OCI-LY3 (cell line): ENCODE data around the gene BLM.

Experiments
- H2AFZ ChIP-seq: fragments of 200-600, 300-600 bp; shearing (Covaris generic); 2 replicates; pipeline ENCODE4 v1.6.0; 2014; ENCODE audit warnings: antibody characterized with exemption, low read depth, low read length
- H3K27ac ChIP-seq: fragments of 200-600, 300-600 bp; sonication (generic); 2 replicates; pipeline ENCODE4 v1.5.1; 2014; ENCODE audit warnings: mild to moderate bottlenecking, low read length, moderate library complexity, mixed read lengths
- H3K27me3 ChIP-seq: fragments of 200-600, 300-600 bp; sonication (generic); 2 replicates; pipeline ENCODE4 v1.6.1; 2014; ENCODE audit warnings: low read depth, low read length, mixed read lengths
- H3K36me3 ChIP-seq: fragments of 200-600, 300-600 bp; sonication (generic); replicated peaks from 2 replicates; pipeline ENCODE3; 2014; ENCODE audit warnings: low read depth, low read length, mixed read lengths
- H3K4me1 ChIP-seq: fragments of 300-600, 200-600 bp; sonication (generic); 2 replicates; pipeline ENCODE4 v1.6.1; 2014; ENCODE audit warnings: low read length, mixed read lengths
- H3K4me2 ChIP-seq: fragments of 200-600, 300-600 bp; sonication (generic); 2 replicates; pipeline ENCODE4 v1.6.1; 2014; ENCODE audit warnings: low read length, mixed read lengths
- H3K4me3 ChIP-seq: fragments of 300-600, 200-600 bp; sonication (generic); 2 replicates; pipeline ENCODE4 v1.5.1; 2014; ENCODE audit warnings: antibody characterized with exemption, mild to moderate bottlenecking, low read length, moderate library complexity
- H3K79me2 ChIP-seq: fragments of 300-600, 200-600 bp; shearing (Covaris generic); 2 replicates; pipeline ENCODE4 v1.6.1; 2014; ENCODE audit warnings: mild to moderate bottlenecking, low read length, mixed read lengths
- H3K9ac ChIP-seq: fragments of 300-600, 200-600 bp; shearing (Covaris generic); 2 replicates; pipeline ENCODE4 v1.6.0; 2014; ENCODE audit warnings: mild to moderate bottlenecking, low read length, moderate library complexity
- H3K9me3 ChIP-seq: fragments of 200-600, 300-600 bp; shearing (Covaris generic); 2 replicates; pipeline ENCODE4 v1.6.1; 2014; ENCODE audit warnings: low read length, mixed read lengths; ENCODE audit not compliant: insufficient read depth
- H4K20me1 ChIP-seq: fragments of 200-600, 300-600 bp; sonication (generic); 2 replicates; pipeline ENCODE4 v1.6.1; 2016; ENCODE audit warnings: low read length, mixed read lengths; ENCODE audit not compliant: insufficient read depth
- EZH2phosphoT487 ChIP-seq: fragments of 200-600 bp; shearing (Covaris generic); IDR thresholded peaks from 2 replicates; pipeline ENCODE4 v1.6.1; 2018; ENCODE audit warnings: antibody characterized with exemption, mixed run types, low read depth
- TF ChIP-seq, protein P1 (sequence below): fragments of 200-600, 300-600 bp; sonication (generic); IDR thresholded peaks from 2 replicates; pipeline ENCODE4 v1.5.1; 2014; ENCODE audit warnings: antibody characterized with exemption, low read length, low read depth

The BLM gene

GRCh38 chr15:90799639-90800170, 82.6 kb downstream of the BLM start:
- TF ChIP-seq, protein P1, sequence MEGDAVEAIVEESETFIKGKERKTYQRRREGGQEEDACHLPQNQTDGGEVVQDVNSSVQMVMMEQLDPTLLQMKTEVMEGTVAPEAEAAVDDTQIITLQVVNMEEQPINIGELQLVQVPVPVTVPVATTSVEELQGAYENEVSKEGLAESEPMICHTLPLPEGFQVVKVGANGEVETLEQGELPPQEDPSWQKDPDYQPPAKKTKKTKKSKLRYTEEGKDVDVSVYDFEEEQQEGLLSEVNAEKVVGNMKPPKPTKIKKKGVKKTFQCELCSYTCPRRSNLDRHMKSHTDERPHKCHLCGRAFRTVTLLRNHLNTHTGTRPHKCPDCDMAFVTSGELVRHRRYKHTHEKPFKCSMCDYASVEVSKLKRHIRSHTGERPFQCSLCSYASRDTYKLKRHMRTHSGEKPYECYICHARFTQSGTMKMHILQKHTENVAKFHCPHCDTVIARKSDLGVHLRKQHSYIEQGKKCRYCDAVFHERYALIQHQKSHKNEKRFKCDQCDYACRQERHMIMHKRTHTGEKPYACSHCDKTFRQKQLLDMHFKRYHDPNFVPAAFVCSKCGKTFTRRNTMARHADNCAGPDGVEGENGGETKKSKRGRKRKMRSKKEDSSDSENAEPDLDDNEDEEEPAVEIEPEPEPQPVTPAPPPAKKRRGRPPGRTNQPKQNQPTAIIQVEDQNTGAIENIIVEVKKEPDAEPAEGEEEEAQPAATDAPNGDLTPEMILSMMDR = no peak
- no peak for TF ChIP-seq EZH2phosphoT487
- H4K20me1 ChIP-seq = no peaks in the 10 kb centered on the region
- no peak overlapping the region for H3K9ac ChIP-seq
- no peaks in the 10 kb centered on the region for H3K79me2 ChIP-seq
- no peaks in the 10 kb centered on the region for H3K4me1 ChIP-seq
- no peak overlapping the region for H3K4me3 ChIP-seq
- H3K36me3 ChIP-seq = peaks cover 36% of the 10 kb centered on the region
- no peaks in the 10 kb centered on the region for H3K9me3 ChIP-seq
- no peak overlapping the region for H2AFZ ChIP-seq
- no peak overlapping the region for H3K4me2 ChIP-seq
- no peaks in the 10 kb centered on the region for H3K27me3 ChIP-seq
- H3K27ac ChIP-seq = no peak overlapping the region

GRCh38 chr15:90801803-90802202, 84.7 kb downstream of the BLM start:
- TF ChIP-seq, protein P1 = no peak
- no peak for TF ChIP-seq EZH2phosphoT487
- Histone ChIP-seq H3K4me3 (no peak overlapping the region), H3K36me3 (peaks cover 19% of the 10 kb centered on the region), H3K27ac (no peak overlapping the region), H4K20me1 (no peaks in the 10 kb centered on the region), H3K27me3 (no peaks in the 10 kb centered on the region), H2AFZ (no peak overlapping the region), H3K4me2 (no peak overlapping the region), H3K79me2 (no peaks in the 10 kb centered on the region), H3K9me3 (no peaks in the 10 kb centered on the region), H3K4me1 (no peaks in the 10 kb centered on the region), H3K9ac (no peak overlapping the region)

- Histone ChIP-seq H3K27me3 (no peaks in the 10 kb centered on the region), H3K9me3 (no peaks in the 10 kb centered on the region), H3K36me3 (peaks cover 22% of the 10 kb centered on the region), H3K4me3 (no peak overlapping the region), H3K27ac (no peak overlapping the region), H4K20me1 (no peaks in the 10 kb centered on the region), H2AFZ (no peak overlapping the region), H3K79me2 (no peaks in the 10 kb centered on the region), H3K9ac (no peak overlapping the region), H3K4me1 (no peaks in the 10 kb centered on the region), H3K4me2 (no peak overlapping the region)
- TF ChIP-seq, protein P1 = no peak
- TF ChIP-seq EZH2phosphoT487 = no peak
These were observed 90.1 kb downstream of the BLM start for GRCh38 chr15:90807074-90807785.

DNA sequence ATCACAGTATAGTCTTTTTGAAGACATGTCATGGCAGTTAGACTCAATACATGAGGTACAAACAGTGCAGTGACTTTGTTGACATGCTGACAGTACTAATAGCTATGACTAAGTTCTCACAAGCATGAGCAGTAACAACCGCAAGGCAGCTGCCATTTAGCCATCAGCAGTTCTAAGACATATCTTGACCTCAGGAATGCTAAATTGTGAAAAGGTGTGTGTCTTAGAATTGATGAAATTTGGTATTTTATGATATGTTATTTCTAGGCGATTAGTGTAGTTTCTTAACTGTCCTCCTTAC, 90.6 kb downstream of the BLM start:
- Histone ChIP-seq H2AFZ (no peak overlapping the region), H3K9me3 (no peaks in the 10 kb centered on the region), H4K20me1 (no peaks in the 10 kb centered on the region), H3K36me3 (peaks cover 27% of the 10 kb centered on the region), H3K4me3 (no peak overlapping the region), H3K27me3 (no peaks in the 10 kb centered on the region), H3K27ac (no peak overlapping the region), H3K79me2 (no peaks in the 10 kb centered on the region), H3K9ac (no peak overlapping the region), H3K4me1 (no peaks in the 10 kb centered on the region), H3K4me2 (no peak overlapping the region)
- TF ChIP-seq, protein P1 = no peak
- TF ChIP-seq EZH2phosphoT487 = no peak
